Testis (tissue), 3 donors: ENCODE results near the gene MID1. TPM values are rescaled to one million over a fixed set of nuclear protein-coding genes. Genes with fewer than 3 reads are reported as not detected.

Experiments used
- DNase-seq: peaks from one replicate; pipeline ENCODE4 v3.0.0-alpha.2; 2019
- H3K27ac ChIP-seq, 2 donors: fragments of 200-600 bp; sonication (generic); one replicate each; pipeline ENCODE4 v1.5.1; 2019
- H3K27me3 ChIP-seq: fragments of 200-600 bp; sonication (generic); one replicate; pipeline ENCODE4 v1.5.1; 2019
- H3K36me3 ChIP-seq: fragments of 200-600 bp; sonication (generic); one replicate; pipeline ENCODE4 v1.5.1; 2017; ENCODE audit warnings: low read depth; ENCODE audit errors: missing control alignments
- H3K4me1 ChIP-seq: fragments of 200-600 bp; sonication (generic); one replicate; pipeline ENCODE4 v1.5.1; 2019
- H3K4me3 ChIP-seq, 2 donors: fragments of 200-600 bp; sonication (generic); one replicate each; pipeline ENCODE4 v1.5.1; 2017 to 2019
- H3K9me3 ChIP-seq: fragments of 200-600 bp; sonication (generic); one replicate; pipeline ENCODE4 v1.5.1; 2017
- CTCF ChIP-seq, 3 experiments: fragments of 450-650 bp in 2 of 3; fragments of 200-600 bp in 1 of 3; sonication (generic) in 1 of 3; IDR thresholded peaks; one replicate each; pipeline ENCODE4 v1.5.1; 2016 to 2019; ENCODE audit warnings: antibody characterized with exemption in 3 of 3, mild to moderate bottlenecking in 2 of 3, moderate library complexity in 1 of 3
- POLR2A ChIP-seq: fragments of 450-650 bp; IDR thresholded peaks from one replicate; pipeline ENCODE4 v1.6.1; 2017; ENCODE audit warnings: antibody characterized with exemption, mild to moderate bottlenecking, moderate library complexity
- WGBS, 2 donors: methylation state at CpG; one replicate each; pipeline ENCODE4 v1.1.5; 2018; 5-methylcytosine and 5-hydroxymethylcytosine counted together
- intact Hi-C: fragments of 100-400 bp; cut with DNase I; formaldehyde crosslinking; loops from one replicate; pipeline ENCODE4 v1.15.1; 2023; ENCODE audit warnings: low total_unique reads
- polyA plus RNA-seq: library from polyadenylated mRNA; stranded (reverse); fragments of 350-450 nt; fragmentation: Illumina TruSeq; extraction: RNeasy Lipid Tissue Mini Kit (QIAGEN cat#74804); gene quantifications from one replicate; pipeline ENCODE4 v1.2.3, GENCODE V29; 2014; ENCODE audit warnings: low read depth, low replicate concordance; ENCODE audit not compliant: insufficient read depth
- total RNA-seq, 2 donors: library from RNA; depleted of rRNA; stranded (reverse); fragments of >200 nt; gene quantifications; one replicate each; pipeline ENCODE4 v1.2.3, GENCODE V29; 2016

Gene MID1
- total and polyA plus RNA-seq, 3 donors from 2014 or later = 10.3 to 34.6 (median 18.3) TPM

DNA sequence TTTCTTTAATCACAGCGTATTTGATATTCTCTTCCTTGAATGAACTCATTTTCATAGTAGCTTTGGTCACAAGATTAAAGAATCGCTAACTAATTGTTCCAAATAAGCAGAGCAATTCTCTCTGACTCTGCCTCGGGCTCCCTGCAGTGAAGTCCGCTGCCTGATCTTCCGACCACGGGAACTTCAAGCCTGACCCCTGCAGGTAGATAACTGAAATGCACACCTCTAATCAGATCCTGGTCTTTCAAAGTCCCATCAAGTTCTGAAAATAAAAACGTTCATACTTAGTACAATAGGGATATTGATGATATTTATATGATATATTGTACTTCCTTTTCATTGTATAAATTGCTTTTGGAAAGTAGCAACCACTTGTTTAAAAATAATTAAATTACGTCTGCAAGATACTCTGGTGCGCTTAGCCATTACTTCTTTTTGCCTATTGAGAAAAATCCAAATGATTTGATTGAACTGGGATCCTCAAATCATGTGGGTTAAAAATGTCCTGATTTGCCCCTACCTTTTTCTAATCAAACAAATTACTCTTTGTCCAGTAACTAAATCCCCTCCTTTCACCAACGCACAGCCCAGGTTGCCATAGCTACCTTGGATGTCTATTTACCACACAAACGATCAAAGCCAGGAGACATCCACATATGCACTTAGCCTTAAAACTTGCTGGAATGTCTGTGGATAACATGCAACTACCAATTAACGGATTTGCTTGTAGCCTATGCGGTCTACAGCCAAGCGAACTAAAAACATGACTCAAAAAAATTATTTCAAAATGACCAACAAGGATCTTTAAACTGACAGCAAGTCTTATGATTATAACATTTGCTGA, 4.2 kb downstream of the MID1 start:
- no peak for TF ChIP-seq POLR2A
- peak; percentile 33 to 58 (median 47) for TF ChIP-seq CTCF (IDR thresholded peaks at IDR 0.05)
- Histone ChIP-seq H3K4me3 (no peak overlapping the region), H3K27ac (no peak overlapping the region), H3K36me3 (no peaks in the 10 kb centered on the region), H3K4me1 (peaks cover 9% of the 10 kb centered on the region), H3K9me3 (no peaks in the 10 kb centered on the region), H3K27me3 (no peaks in the 10 kb centered on the region)
- WGBS, 2 donors = 32 to 43% methylated on average over 12 to 14 of the region's 14 CpGs
- intact Hi-C loops = no loop called here
- peak; percentile 65 for DNase-seq

DNA sequence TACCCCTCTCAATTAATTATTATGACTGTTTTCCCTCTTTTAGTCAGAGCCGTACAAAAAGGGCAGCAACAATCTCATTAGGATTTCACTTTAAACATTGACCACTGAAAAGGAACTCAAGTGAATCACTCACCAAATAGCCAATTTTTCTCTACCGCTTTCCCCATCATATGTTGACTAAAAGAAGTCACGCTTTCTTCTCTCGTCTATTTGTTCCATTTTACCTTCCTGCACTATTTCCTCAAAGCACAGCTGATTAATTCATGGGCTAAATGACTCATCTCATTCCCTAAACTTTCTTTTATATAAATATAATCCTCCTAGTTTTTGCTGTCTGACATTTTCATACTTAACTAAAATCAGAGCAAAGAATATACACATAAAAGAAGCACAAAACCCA, 8.2 kb downstream of the MID1 start:
- WGBS, 2 donors = 33 to 71% methylated on average over 4 of the region's 4 CpGs
- Histone ChIP-seq H3K36me3 (no peaks in the 10 kb centered on the region), H3K9me3 (no peaks in the 10 kb centered on the region), H3K4me3 (no peak overlapping the region), H3K4me1 (peaks cover 12% of the 10 kb centered on the region), H3K27me3 (no peaks in the 10 kb centered on the region), H3K27ac (peak overlapping the region in 1 of 2 donors; percentile 53)
- no peak for TF ChIP-seq POLR2A
- no peak for TF ChIP-seq CTCF (IDR thresholded peaks at IDR 0.05)
- DNase-seq = no peak
- intact Hi-C loops = no loop called here

- Histone ChIP-seq H3K36me3 (no peaks in the 10 kb centered on the region), H3K4me1 (peaks cover 12% of the 10 kb centered on the region), H3K9me3 (no peaks in the 10 kb centered on the region), H3K4me3 (no peak overlapping the region), H3K27ac (peak overlapping the region; percentile 44 to 53), H3K27me3 (no peaks in the 10 kb centered on the region)
- no peak for DNase-seq
- WGBS, 2 donors = 33 to 47% methylated on average over 4 of the region's 4 CpGs
- intact Hi-C loops = no loop called here
- TF ChIP-seq POLR2A = no peak
- no peak for TF ChIP-seq CTCF (IDR thresholded peaks at IDR 0.05)
Measured at GRCh38 chrX:10611441-10612090, 8.8 kb downstream of the MID1 start.

- TF ChIP-seq POLR2A (no peak), CTCF (IDR thresholded peaks at IDR 0.05) (no peak)
- WGBS, 2 donors = 73 to 76% methylated on average over 3 of the region's 3 CpGs
- H3K9me3 ChIP-seq = no peaks in the 10 kb centered on the region
- no peaks in the 10 kb centered on the region for H3K27me3 ChIP-seq
- H3K36me3 ChIP-seq = no peaks in the 10 kb centered on the region
- peaks cover 10% of the 10 kb centered on the region for H3K4me1 ChIP-seq
- intact Hi-C loops = no loop called here
- DNase-seq = no peak
- no peak overlapping the region for H3K27ac ChIP-seq
- no peak overlapping the region for H3K4me3 ChIP-seq
Measured at GRCh38 chrX:10608099-10608498, 12.3 kb downstream of the MID1 start.
